Brain microvascular endothelial cell (primary cell): ENCODE measurements around the gene ASGR2.
"Not testable (repeated sequence)": the region's sequence is repeated elsewhere in the genome, so short reads cannot be mapped to it uniquely, and the experiment has no call there.

ENCODE experiments used
- DNase-seq: peaks from one replicate; pipeline ENCODE4 v3.0.0-alpha.2; 2020
- H3K27ac ChIP-seq: fragments of 250-450 bp; sonication (Bioruptor Pico); 2 replicates; pipeline ENCODE4 v1.5.1; 2020; ENCODE audit warnings: mild to moderate bottlenecking, moderate library complexity
- H3K27me3 ChIP-seq: fragments of 250-450 bp; sonication (Bioruptor Pico); replicated peaks from 2 replicates; pipeline ENCODE4 v1.5.1; 2020; ENCODE audit warnings: mild to moderate bottlenecking
- H3K36me3 ChIP-seq: fragments of 250-450 bp; sonication (Bioruptor Pico); replicated peaks from 2 replicates; pipeline ENCODE4 v1.5.1; 2020; ENCODE audit warnings: mild to moderate bottlenecking
- H3K4me3 ChIP-seq: 2 replicates; pipeline ENCODE4 v1.5.1; 2011; ENCODE audit warnings: low read depth, mild to moderate bottlenecking, control low read depth, low read length, moderate library complexity
- CTCF ChIP-seq: IDR thresholded peaks from 2 replicates; pipeline ENCODE4 v1.5.1; 2011; ENCODE audit warnings: low read depth, mild to moderate bottlenecking, moderate library complexity, low read length, control low read depth, inconsistent platforms; ENCODE audit errors: missing control alignments
- in situ Hi-C: cut with HindIII; loops from 2 replicates; pipeline ENCODE4 v1.10.0; 2017; ENCODE audit warnings: low sequenced_read_pairs, low pct_ligation_motif_present

Gene ASGR2

GRCh38 chr17:7122381-7122780, 7.8 kb upstream of the ASGR2 start:
- Histone ChIP-seq H3K27me3 (peaks cover 4% of the 10 kb centered on the region), H3K4me3 (no peak overlapping the region), H3K27ac (no peak overlapping the region), H3K36me3 (no peaks in the 10 kb centered on the region)
- DNase-seq: no peak
- TF ChIP-seq CTCF: no peak
- in situ Hi-C loops: no loop called here

DNA sequence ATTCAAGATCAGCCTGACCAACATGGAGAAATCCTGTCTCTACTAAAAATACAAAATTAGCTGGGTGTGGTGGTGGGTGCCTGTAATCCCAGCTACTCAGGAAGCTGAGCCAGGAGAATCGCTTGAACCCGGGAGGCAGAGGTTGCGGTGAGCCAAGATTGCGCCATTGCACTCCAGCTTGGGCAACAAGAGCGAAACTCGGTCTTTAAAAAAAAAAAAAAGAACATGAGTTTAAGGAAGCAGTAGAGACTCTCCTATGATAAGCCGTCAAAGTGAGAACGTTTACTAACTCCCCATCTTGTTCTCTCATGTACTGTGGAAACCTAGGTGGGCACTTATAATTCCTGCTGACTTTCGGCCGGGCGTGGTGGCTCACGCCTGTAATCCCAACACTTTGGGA, 6.0 kb upstream of the ASGR2 start:
- H3K4me3 ChIP-seq, H3K27me3 ChIP-seq, DNase-seq, H3K36me3 ChIP-seq, in situ Hi-C loops, H3K27ac ChIP-seq: not testable (repeated sequence)

GRCh38 chr17:7120123-7120522, 5.5 kb upstream of the ASGR2 start:
- TF ChIP-seq CTCF: no peak
- H3K27me3 ChIP-seq: peaks cover 4% of the 10 kb centered on the region
- in situ Hi-C loops: no loop called here
- H3K36me3 ChIP-seq: no peaks in the 10 kb centered on the region
- H3K4me3 ChIP-seq: no peak overlapping the region
- H3K27ac ChIP-seq: no peak overlapping the region
- no peak for DNase-seq

GRCh38 chr17:7119314-7119713, 4.7 kb upstream of the ASGR2 start:
- DNase-seq: no peak

DNA sequence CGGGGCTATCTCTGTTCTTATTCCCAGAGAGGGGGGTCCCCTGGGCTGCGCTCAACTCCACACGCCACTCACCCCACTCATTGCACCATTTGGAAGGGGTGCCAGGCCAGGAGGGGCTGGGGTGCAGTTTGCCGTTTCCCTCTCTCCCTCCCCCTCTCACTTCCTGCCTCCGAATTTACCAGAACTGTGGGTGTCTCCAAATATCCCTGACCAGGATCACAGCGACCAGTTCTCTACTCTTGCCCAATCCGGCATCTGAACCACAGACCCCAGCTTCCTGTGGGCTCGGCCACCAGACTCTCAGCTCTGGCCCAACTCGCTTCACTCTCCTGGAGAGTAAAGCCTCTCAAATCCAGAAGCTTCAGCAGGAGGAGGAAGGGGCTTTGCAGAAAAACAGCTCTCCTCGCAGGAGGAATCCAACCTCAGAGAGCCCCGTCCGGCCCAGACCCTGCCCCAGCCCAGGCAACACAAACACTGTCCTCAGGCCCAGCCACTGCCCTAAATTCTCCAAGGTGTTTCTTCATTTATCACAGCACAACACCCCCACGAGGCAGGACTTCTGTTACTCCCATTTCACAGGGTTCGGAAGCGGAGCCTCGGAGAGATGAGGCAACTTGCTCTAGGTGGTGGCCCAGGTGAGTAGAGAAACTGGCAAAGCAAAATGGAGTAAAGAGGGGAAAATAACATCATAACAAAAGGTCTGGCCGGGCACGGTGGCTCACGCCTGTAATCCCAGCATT, 423 bp upstream of the ASGR2 start:
- no peak for TF ChIP-seq CTCF
- no peak for DNase-seq

More at GRCh38 chr17:7119314-7119713, 4.7 kb upstream of the ASGR2 start:
- H3K27ac ChIP-seq: no peak overlapping the region
- no peaks in the 10 kb centered on the region for H3K36me3 ChIP-seq
- no peak overlapping the region for H3K4me3 ChIP-seq
- in situ Hi-C loops: no loop called here
- TF ChIP-seq CTCF: no peak
- H3K27me3 ChIP-seq: peaks cover 4% of the 10 kb centered on the region

DNA sequence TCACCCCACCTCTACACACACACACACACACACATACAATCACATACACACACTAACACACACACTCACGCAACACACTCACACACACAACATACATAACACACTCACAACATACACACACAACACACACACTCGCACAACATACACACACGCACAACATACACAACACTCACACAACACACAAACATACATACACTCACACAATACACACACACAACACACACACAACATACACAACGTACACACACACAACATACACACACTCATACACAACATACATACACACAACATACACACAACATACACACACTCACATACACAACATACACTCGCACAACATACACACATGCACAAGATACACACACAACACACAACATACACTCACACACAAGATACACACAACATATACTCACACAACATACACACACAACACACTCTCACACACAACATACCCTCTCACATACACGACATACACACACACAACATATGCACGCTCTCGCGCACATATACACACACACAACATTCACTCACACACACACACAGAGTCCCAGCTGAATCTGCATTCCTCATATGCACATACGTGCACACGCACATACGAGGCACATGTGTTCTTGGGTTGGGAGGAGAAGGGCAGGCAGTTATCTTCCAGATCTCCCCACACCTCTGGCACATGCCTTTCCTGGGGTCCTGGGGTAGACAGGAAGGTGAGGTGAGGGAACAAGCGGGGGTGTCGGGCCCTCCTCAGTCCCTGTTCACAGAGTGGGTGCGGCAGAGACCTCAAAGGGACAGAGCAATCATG, 1.1 kb downstream of the ASGR2 start:
- Histone ChIP-seq H3K4me3 (no peak overlapping the region), H3K27me3 (no peaks in the 10 kb centered on the region), H3K36me3 (no peaks in the 10 kb centered on the region), H3K27ac (no peak overlapping the region)
- in situ Hi-C loops: no loop called here
- no peak for TF ChIP-seq CTCF
- DNase-seq: no peak

More for the DNA sequence above, 423 bp upstream of the ASGR2 start:
- in situ Hi-C loops: no loop called here
- H3K27me3 ChIP-seq: peaks cover 3% of the 10 kb centered on the region
- H3K36me3 ChIP-seq: no peaks in the 10 kb centered on the region
- no peak overlapping the region for H3K27ac ChIP-seq
- no peak overlapping the region for H3K4me3 ChIP-seq
